Liver (tissue), 3 donors: Measurements from ENCODE around the gene COMMD1.

ENCODE experiments used
- CTCF ChIP-seq: fragments of 150-350 bp; IDR thresholded peaks from 2 replicates; pipeline ENCODE4 v1.5.1; 2017; ENCODE audit warnings: improper control_type of control experiment, low read depth, low read length; ENCODE audit not compliant: missing input control
- GABPA ChIP-seq, 2 donors: IDR thresholded peaks in 1 of 2; conservative IDR thresholded peaks in 1 of 2; 2 replicates each; pipeline ENCODE4 v1.6.1; 2016; ENCODE audit warnings: antibody characterized with exemption in 2 of 2, mild to moderate bottlenecking in 1 of 2, moderate library complexity in 1 of 2
- MAX ChIP-seq: IDR thresholded peaks from 2 replicates; pipeline ENCODE4 v1.6.1; 2016; ENCODE audit warnings: antibody characterized with exemption
- donor health status: healthy.
- donor health status: healthy.

- TF ChIP-seq MAX: no peak
- TF ChIP-seq GABPA (IDR thresholded peaks at IDR 0.05 in 1 of 2, conservative IDR thresholded peaks at IDR 0.05 in 1 of 2): no peak
- TF ChIP-seq CTCF: no peak
Observed at GRCh38 chr2:62175728-62176127, 270.3 kb downstream of the COMMD1 start.
